NCI-H1048 (cell line): Measurements from ENCODE around the gene SLC6A8.
"Not testable (repeated sequence)": the region's sequence is repeated elsewhere in the genome, so short reads cannot be mapped to it uniquely, and the experiment has no call there.

Experiments
- DNase-seq: peaks from one replicate; lab custom pipeline; 2025; lab: John Stamatoyannopoulos, UW

The SLC6A8 gene

DNA sequence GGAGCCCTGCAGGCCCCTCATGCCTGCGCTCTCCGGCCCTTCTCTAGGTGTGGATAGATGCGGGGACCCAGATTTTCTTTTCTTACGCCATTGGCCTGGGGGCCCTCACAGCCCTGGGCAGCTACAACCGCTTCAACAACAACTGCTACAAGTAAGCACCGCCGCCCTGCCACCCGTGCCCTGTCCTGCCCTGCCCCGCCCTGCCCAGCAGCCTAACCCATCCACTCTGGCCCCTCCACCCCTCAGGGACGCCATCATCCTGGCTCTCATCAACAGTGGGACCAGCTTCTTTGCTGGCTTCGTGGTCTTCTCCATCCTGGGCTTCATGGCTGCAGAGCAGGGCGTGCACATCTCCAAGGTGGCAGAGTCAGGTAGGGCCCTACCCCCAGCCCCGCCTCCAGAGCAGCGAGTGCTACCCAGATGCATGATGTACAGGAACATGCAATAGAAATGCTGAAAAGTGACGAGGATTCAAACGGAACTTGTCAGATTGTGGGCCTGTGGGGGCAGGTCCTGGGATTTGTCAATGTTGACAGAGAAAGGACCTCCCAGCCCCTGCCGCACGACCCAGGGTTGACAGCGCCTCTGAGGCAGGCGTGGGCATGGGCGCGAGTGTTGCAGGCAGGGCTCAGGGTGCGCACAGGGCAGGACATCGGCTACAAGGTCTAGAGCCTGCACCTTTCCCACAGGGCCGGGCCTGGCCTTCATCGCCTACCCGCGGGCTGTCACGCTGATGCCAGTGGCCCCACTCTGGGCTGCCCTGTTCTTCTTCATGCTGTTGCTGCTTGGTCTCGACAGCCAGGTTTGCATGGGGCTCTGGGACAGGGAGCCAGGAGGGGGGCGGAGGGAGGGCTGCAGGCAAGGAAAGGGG lies 5.7 kb downstream of the SLC6A8 start:
- no peak for DNase-seq

DNA sequence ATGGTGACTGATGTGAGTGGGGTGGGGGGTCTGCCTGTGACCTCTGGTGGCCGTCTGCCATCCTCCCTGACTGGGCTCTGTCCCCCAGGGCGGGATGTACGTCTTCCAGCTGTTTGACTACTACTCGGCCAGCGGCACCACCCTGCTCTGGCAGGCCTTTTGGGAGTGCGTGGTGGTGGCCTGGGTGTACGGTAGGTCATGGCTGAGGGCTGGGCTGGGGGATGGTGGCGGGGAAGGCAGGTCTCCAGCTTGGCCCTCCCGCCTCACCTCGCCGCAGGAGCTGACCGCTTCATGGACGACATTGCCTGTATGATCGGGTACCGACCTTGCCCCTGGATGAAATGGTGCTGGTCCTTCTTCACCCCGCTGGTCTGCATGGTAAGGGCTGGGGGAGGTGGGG lies 6.5 kb downstream of the SLC6A8 start:
- DNase-seq, result not testable (repeated sequence)

DNA sequence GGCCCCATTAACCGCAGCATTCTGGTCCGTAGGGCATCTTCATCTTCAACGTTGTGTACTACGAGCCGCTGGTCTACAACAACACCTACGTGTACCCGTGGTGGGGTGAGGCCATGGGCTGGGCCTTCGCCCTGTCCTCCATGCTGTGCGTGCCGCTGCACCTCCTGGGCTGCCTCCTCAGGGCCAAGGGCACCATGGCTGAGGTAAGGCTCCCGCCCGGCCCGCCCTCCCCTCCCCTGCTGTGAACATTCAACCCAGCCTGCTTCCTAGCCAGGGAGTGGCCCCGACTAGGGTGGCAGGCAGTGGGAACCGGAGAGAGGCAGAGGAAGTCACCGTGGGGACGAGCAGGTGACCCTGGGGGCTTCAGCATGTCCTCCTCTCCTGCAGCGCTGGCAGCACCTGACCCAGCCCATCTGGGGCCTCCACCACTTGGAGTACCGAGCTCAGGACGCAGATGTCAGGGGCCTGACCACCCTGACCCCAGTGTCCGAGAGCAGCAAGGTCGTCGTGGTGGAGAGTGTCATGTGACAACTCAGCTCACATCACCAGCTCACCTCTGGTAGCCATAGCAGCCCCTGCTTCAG lies 7.1 kb downstream of the SLC6A8 start:
- no peak for DNase-seq

DNA sequence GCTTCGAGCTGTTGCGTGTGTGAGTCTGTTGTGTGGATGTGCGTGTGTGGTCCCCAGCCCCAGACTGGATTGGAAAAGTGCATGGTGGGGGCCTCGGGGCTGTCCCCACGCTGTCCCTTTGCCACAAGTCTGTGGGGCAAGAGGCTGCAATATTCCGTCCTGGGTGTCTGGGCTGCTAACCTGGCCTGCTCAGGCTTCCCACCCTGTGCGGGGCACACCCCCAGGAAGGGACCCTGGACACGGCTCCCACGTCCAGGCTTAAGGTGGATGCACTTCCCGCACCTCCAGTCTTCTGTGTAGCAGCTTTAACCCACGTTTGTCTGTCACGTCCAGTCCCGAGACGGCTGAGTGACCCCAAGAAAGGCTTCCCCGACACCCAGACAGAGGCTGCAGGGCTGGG lies 8.4 kb downstream of the SLC6A8 start:
- DNase-seq, result no peak

DNA sequence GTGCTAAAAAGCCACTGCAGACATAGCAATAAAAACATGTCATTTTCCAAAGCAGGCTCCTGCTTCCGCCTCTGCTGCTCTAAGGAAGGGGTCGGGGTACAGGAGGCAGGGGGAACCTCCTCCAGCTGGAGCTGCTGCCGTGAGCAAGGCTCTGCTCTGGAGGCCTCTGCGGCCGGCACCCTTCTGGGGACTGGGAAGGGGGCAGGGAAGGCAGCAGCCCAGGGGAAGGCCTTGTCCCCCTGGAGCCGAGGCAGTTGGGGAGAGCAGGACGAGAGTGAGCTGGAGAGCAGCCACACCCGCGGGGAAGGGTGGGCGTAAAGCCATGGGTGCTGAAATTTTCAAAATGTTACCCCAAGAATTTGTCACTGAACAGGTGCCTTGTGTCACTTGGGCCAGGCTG lies 8.8 kb downstream of the SLC6A8 start:
- DNase-seq, result not testable (repeated sequence)

DNA sequence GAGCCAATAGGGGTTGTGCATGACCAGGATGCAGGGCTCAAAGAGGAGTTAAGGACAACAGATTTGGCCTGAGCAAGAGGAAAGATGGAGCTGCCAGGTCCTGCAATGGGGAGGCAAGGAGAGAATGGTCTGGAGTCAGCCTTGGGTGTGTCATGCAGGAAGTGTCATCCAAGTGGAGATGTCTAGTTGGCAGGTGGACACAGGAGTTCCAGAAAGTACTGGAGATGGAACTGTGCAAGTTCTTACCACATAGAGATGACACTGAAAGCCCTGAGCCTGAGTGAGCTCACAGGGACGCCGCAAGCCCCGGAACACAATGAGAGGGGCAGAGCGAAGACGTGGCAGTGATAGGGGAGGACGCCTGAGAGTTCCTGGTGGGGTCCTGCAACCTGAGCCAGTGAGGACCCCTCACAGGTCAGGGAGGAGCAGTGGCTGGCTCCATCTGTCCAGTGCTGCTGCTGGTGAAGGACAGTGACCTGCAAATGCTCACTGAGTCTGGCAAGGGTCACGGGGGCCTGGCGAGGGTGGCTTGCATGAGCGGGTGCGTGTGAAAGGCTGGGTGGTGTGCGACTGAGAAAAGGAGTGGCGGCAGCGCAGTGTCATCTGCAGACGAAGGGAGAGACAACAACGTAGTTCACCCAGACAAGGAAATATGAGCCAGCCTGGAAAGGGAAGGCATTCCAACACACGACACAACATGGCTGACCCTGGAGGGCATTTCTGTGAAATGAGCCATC lies 9.4 kb downstream of the SLC6A8 start:
- not testable (repeated sequence) for DNase-seq

DNA sequence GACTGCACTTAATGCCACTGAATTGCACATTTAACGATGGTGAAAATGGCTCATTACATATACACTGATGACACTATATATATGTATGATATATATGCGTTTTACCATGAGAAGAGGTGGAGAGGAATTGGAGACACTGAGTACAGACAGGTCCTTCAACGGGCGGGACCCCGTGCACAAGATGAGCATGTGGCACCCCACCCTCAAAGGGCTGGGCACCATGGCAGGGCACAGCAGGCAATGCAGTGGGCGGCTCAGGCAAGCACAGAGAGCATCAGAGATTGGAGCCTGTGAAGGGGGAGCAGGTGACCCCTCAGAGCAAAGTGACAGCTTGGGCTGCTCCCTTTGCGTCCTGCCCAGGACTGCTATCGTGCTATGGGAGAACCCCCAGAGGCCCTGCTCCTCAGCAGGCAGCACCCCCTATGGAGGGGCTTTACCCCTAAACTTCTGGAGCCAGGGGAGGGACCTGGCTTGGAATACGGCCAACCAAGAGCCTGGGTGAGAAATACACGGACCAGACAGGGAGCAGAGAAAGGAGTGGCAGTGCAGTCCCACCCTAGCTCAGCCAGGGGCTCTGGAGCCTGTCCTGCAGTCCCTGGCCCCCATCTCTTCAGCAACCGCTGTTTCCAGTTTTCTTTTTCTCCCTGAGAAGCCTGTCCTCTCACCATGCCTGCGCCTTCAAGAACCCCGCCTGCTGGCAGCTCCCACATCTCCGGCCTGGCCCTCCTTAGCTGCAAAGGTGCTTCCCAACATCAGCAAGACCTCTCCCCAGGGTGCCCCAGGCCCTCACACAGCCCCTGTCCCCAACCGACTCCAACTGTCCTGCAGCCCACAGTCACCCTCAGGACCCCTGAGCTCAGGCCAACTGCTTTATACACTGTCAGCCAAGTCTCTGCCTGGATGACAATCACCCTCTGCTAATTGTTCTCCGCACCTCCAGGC lies 10.5 kb downstream of the SLC6A8 start:
- no peak for DNase-seq

DNA sequence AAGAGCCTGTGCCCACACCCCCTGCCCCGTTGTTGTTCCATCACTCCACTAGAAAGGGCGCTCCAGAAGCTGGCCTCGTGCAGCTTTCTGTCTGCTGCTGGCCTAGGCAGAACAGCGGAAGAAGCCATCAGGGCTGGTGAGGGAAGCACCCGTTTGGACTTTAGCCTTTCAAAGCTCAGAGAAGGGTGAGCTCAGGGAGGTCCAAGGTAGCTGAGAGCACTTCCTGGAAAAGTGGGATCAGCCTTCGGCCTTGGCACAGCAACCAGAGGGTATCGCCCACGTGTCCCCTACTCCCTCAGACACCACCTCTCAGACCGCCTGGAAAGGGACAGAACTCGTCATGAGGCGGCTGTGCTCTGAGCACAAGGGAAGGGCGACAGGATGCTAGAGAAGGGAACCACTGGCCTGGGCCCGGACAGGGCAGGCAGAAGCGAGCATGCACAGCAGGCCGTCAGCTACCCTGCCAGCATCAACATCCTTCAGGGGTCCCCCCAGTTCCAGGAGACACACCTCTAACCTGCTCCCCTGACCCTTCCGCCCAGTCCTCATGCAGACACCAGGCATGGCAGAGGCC lies 11.6 kb downstream of the SLC6A8 start:
- not testable (repeated sequence) for DNase-seq

DNA sequence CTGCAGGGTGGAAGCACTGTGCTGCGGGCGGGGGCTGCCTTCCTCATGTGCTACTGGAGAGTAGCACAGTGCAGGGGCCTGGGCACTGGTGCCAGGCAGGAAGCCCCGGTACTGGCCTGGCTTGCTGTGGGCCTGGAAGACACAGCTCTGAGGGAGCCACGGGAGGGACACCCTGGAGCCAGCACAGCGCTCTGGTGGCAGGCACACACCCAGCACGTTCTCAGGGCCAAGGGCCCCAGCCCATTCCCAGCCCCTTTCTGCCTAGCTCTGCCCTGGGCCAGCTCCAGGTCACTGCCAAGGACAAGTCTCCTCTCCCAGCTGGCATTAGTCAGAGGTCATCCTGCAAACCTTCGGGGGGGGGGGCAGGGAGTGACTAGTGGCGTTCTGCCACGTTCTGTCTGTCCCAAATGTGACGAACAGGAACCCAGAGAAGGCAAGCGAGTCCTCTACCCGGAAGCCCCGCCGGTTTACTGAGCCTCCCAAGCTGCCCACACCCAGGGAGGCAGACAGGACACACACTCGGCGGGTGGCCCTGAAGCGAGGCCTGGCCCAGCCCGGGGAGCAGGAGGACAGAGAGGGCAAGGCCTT lies 12.2 kb downstream of the SLC6A8 start:
- not testable (repeated sequence) for DNase-seq

DNA sequence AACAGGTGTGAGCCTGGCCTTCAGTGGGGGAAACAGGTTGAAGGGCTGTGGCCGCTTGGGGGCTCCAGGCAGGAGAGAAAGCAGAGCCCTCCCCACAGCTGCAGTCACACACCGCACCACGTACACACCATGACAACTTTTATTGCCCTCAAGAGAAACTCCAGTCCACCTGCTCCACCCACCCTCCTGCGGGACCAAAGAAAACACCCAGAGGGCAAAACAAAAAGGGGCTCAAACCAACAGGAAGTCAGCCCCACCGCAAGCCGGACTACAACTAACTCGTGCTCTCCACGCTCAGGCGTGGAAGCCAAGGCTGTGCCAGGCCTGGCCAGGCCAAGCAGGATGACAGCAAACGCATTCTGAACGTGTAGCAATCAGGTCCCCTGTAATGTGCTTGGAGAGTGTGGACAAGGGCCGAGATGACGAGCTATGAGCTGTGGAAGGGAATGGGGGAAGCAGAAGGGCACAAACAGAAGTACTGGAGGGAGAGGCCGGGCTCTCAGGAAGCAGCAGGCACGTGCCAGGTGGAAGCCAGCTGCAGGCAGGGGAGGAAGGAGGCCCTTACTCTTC lies 12.7 kb downstream of the SLC6A8 start:
- DNase-seq, result no peak

DNA sequence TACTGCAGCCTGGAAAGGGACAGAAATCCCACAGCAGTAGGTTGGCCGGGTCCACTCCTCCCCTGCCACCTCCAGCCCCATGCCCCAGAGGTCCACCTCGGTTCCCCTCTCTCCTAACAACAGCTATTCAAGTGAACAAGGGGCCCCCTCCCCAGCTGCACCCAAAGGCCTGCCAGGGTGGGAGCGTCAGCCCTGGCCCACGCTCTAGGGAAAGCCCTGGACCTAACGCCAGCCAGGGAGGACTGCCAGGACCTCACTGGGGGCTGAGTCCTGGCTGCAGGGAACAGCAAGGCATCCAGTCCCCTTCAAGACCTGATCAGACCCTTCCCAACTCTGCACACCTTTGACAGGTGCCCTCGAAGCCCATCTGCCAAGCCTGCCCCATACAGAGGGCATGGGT lies 13.2 kb downstream of the SLC6A8 start:
- no peak for DNase-seq

DNA sequence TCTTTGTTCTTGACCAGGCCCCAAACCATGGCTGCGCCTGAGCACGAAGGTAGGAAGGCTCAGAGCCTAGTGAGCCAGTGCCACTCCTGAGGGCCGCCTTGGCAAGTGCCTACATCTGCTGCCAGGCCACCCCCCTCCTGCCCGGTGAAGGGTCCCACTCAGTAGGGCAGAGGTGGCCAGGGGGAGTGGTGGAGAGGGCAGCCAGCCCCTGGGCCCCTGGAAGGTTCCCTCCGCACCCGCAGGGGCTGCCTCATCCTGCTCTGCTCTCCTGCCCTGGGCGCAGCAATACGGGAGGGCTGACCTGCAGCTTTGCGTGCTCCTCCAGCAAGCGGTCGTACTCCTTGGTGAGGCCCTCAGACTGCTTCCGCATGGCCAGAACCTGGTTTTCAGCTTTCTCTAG lies 14.0 kb downstream of the SLC6A8 start:
- no peak for DNase-seq

DNA sequence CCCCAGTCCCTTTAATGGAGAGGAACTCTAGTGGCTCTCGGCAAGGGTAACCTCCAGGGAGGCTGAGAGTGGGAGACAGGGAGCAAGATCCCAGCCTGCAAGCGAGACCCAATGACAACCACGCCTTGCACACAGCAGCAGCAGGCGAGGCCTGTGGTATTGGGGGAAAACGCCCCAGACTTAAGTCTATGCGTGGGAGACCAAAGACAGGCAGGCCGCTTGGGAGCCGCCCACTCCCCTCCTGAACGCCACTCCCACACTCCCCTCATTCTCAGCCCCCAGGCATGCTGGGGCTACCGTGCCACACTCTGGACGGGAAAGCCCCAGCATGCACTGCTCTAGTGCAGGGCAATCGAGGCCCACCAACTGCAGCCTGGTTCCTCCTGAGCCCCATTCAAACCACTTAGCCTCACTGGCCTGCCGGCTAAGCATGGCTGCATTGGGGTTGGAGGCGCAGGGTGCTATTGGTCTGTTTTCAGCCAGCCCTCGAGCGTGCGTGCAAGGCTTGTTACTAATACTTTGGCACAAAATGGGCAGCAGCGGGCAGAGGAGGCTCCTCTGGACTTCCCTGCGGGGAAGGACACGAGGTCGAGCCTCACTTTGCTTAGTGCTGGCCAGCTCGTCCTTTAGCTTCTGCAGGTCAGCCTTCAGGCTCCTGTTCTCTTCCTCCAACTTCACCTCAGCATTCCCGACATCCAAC lies 14.8 kb downstream of the SLC6A8 start:
- no peak for DNase-seq

DNA sequence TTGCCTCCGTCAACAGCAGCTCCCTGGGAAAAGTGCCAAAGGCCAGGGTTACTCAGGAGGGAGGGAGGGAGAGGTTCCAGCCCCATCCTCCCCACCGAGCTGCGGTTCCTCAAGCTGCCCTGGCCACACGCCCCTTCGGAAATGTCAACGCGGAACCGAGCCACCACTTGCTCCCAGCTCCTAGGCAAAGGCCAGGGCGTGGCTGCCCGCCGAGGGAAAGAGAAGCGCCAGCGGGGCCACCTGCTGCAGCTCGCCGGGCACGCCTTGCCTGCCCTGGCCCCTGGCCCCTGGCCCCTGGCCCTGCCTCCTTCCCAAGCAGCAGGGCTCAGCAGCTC lies 15.3 kb downstream of the SLC6A8 start:
- DNase-seq, result no peak

DNA sequence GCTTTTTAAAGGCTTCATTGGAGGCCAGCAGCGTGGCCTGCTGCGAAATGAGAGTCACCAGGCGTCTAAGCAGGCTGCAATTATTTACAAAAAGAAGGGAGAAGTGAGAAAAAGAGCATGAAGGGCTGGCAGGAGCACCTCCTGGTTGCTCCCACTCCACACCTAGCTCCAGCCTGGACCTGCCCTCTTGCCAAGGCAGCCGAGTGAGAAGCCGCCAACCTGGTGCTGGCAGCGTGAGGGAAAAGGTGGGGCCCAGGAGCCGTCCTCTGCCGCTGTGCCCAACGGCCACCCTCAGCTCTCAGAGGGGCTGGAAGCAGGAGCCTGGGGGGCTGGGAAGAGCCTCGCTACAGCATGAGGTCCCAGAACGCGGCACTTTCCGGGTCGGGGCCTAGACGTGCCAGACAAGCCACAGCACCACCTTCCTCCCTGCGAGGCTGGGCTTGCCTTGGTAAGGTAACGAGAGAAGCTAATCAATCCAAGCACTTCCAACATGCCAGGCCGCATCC lies 16.3 kb downstream of the SLC6A8 start:
- DNase-seq, result no peak

DNA sequence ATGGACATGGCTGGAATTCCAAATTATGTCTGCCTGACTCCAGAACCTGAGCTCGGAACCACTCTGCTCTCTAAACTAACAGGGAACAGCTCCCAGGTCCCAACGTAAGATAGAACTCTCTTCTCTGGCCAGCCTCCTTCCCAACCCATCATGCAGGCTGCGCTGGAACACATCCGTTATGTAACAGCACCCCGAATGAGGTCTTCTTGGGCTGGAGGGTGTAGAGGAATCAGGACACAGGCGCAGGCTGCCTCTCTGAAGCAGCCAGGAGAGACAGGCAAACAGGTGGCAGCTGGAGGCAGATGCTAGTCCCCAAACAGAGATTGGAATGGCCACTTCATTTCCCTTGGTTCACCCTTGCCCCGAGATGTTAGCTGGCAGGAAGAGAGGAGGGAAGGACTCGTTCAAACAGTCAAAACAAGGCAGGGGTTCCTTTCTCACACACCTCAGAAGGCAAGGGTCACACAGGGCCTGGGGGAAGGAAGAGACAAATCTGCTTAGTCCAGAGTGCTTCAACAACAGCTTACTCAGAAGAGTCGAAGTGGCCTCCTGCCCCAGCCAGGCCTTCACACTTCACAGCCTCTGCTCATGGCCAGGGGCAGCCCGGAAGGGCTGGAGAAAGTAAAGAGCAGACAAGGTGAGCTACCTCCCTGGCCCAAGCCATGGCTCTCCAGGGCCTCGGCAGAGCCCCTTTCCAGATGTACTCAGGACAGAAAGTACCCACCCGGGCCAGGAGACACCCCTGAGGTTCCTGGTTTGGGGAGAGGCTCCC lies 17.1 kb downstream of the SLC6A8 start:
- not testable (repeated sequence) for DNase-seq

DNA sequence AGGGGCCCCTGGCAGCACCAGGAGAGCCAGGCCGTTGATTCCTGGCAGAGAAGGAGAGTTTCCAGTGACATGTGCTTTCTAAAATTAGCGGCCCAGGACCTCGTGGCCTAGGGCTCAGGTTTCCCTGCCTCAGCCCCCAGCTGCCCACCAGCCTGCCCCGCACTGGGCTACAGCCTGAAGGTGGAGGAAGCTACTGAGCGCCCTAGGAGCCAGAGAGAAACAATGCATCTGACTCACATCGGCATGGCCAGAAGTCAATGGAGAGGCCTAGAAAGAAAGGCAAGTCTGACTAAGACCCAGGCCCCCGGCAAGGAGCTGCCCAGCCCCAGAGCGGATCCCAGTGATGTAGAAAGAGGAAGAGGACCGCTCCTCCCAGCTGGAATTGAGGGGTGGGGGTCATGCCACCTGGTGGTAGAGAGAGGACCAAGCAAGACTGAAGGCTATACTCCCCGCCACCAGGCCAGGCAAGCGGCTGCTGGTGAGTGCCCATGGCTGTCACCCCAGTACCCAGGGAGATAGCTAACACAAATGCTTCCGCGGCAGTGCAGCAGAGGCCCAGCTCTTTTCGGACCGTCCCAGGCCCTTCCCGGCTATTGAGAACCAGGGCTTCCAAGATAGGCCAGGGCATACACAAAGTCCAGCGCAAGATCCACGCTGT lies 17.8 kb downstream of the SLC6A8 start:
- not testable (repeated sequence) for DNase-seq

DNA sequence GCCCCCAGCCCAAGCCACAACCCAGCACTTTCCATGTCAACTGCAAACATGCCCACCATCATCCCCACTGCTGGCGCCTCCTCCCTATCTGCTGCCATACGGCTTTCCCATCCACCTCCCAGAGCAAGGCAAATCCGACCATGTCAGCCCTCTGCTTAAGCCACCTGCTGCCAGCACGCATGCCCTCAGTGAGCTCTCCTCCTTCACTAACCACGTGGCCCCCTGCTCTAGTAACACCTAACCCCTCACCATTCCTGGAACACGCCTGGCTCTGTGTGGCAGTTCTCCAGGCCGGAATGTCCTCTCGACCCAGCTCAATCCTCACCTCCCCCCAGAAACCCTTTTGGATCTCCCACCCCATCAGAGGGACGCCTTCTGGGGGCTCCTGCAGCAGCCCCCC lies 19.1 kb downstream of the SLC6A8 start:
- DNase-seq, result no peak

DNA sequence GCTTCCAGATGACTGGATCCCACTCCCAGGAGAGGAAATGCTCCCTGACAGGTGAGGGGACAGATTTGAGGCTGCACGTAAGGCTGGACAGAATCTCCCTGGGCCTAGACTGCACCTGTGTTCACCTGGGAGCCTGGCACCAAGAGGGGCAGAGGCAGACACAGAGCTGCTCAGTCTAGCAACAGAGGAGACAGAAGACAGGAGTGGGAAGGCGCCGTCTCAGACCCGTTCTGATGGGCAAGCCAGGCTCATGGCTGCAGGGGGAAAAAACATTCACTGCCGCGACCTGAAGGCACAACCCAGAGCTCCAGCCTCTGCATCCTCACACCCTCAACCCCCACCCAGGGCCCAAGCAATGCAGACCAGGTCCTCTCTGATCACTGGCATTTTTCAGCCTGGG lies 19.7 kb downstream of the SLC6A8 start:
- no peak for DNase-seq
